GM12878 (cell line): Measurements from ENCODE around the gene CCDC3. TPM values are rescaled to one million over a fixed set of nuclear protein-coding genes. Genes with fewer than 3 reads are reported as not detected.

ENCODE experiments used
- ATAC-seq: fragments of 200-7000 bp; cut with Tn5 transposase; 3 replicates; pipeline ENCODE4 v1.9.1; 2020; ENCODE audit warnings: mild to moderate bottlenecking, moderate library complexity
- BruUV-seq: library from RNA; stranded (reverse); fragments of 400-500 nt; replicated peaks from 2 replicates; lab custom pipeline; 2021; lab: Mats Ljungman, UMichigan
- CTCF ChIA-PET: fragments of 300-600 bp; sonication (Branson Sonifier 250); formaldehyde crosslinking; extraction: SDS; loops from one replicate; lab custom pipeline; 2021; ENCODE audit warnings: inconsistent platforms; lab: Yijun Ruan, JAX
- POLR2A ChIA-PET: fragments of 350-600 bp; formaldehyde crosslinking; extraction: SDS; loops from one replicate; lab custom pipeline; 2021; ENCODE audit warnings: inconsistent platforms; lab: Charles Lee
- RAD21 ChIA-PET: fragments of 300-600 bp; sonication (Branson Sonifier 250); formaldehyde crosslinking; loops from one replicate; lab custom pipeline; 2023; ENCODE audit warnings: antibody characterized with exemption; ENCODE audit not compliant: unreplicated experiment; lab: Charles Lee
- SMC1A ChIA-PET: fragments of 300-600 bp; sonication (Branson Sonifier 250); formaldehyde crosslinking; loops from one replicate; lab custom pipeline; 2023; ENCODE audit not compliant: unreplicated experiment, uncharacterized antibody; lab: Charles Lee
- DNase-seq: peaks from one replicate; pipeline ENCODE4 v3.0.0-alpha.2; 2011; ENCODE audit warnings: low read depth, low spot score
- FAIRE-seq: peaks from 3 replicates; lab custom pipeline; 2011; peaks lifted over from hg19 to GRCh38; lab: Jason Lieb, UNC
- H2AFZ ChIP-seq: 2 replicates; pipeline ENCODE4 v1.6.0; 2011; ENCODE audit warnings: low read depth, low read length, control low read depth; ENCODE audit not compliant: control insufficient read depth
- H3K27ac ChIP-seq: 2 replicates; pipeline ENCODE4 v1.5.1; 2011; ENCODE audit warnings: control low read depth; ENCODE audit not compliant: control insufficient read depth, insufficient read depth
- H3K27me3 ChIP-seq, 2 experiments: replicated peaks in 1 of 2; 2 replicates each; pipeline versions ENCODE4 v1.6.0 to v1.6.1; 2011; ENCODE audit warnings: low read length in 1 of 2; ENCODE audit not compliant: control insufficient read depth in 2 of 2, insufficient read depth in 2 of 2
- H3K36me3 ChIP-seq, 2 experiments: 2 replicates each; pipeline ENCODE4 v1.5.1; 2011; ENCODE audit warnings: low read length in 1 of 2; ENCODE audit not compliant: control insufficient read depth in 2 of 2, insufficient read depth in 2 of 2
- H3K4me1 ChIP-seq: 2 replicates; pipeline ENCODE4 v1.6.1; 2011; ENCODE audit warnings: mild to moderate bottlenecking, low read length, moderate library complexity, mixed read lengths; ENCODE audit not compliant: control insufficient read depth, insufficient read depth
- H3K4me2 ChIP-seq: 2 replicates; pipeline ENCODE4 v1.6.0; 2011; ENCODE audit warnings: control low read depth; ENCODE audit not compliant: control insufficient read depth, insufficient read depth
- H3K4me3 ChIP-seq: fragments of 200-600 bp; sonication (generic); 2 replicates; pipeline ENCODE4 v1.5.1; 2016
- H3K79me2 ChIP-seq: 2 replicates; pipeline ENCODE4 v1.6.0; 2011; ENCODE audit warnings: low read length; ENCODE audit not compliant: control insufficient read depth, insufficient read depth
- H3K9ac ChIP-seq: 2 replicates; pipeline ENCODE4 v1.8.0; 2011; ENCODE audit warnings: low read length, control low read depth, mixed read lengths; ENCODE audit not compliant: control insufficient read depth, insufficient read depth
- H3K9me3 ChIP-seq: replicated peaks from 3 replicates; pipeline ENCODE4 v1.5.1; 2011; ENCODE audit warnings: mild to moderate bottlenecking, low read length; ENCODE audit not compliant: control insufficient read depth, insufficient read depth
- H4K20me1 ChIP-seq: 2 replicates; pipeline ENCODE4 v1.6.0; 2011; ENCODE audit not compliant: control insufficient read depth, insufficient read depth
- ATF7 ChIP-seq: fragments of 450-650 bp; IDR thresholded peaks from 2 replicates; pipeline ENCODE4 v1.6.1; 2016; ENCODE audit warnings: low read depth, mild to moderate bottlenecking
- BACH1 ChIP-seq: fragments of 450-650 bp; IDR thresholded peaks from 2 replicates; pipeline ENCODE4 v1.6.1; 2017; ENCODE audit warnings: mild to moderate bottlenecking, borderline replicate concordance
- EZH2 ChIP-seq: IDR thresholded peaks from 2 replicates; pipeline ENCODE4 v1.6.1; 2012; ENCODE audit warnings: low read depth, mild to moderate bottlenecking, control low read depth, inconsistent platforms, low read length, borderline replicate concordance; ENCODE audit not compliant: control insufficient read depth
- KLF5 ChIP-seq: fragments of 450-650 bp; IDR thresholded peaks from 2 replicates; pipeline ENCODE4 v1.6.1; 2014; ENCODE audit warnings: mild to moderate bottlenecking; ENCODE audit not compliant: partially characterized antibody
- MYB ChIP-seq: fragments of 150-350 bp; IDR thresholded peaks from 2 replicates; pipeline ENCODE4 v1.6.1; 2014; ENCODE audit warnings: mild to moderate bottlenecking, low read depth, low read length, borderline replicate concordance
- SMARCA5 ChIP-seq: fragments of 450-650 bp; IDR thresholded peaks from 2 replicates; pipeline ENCODE4 v1.6.1; 2017; ENCODE audit warnings: mild to moderate bottlenecking
- TAF1 ChIP-seq: IDR thresholded peaks from 2 replicates; pipeline ENCODE4 v1.6.1; 2011; ENCODE audit warnings: mild to moderate bottlenecking, low read depth, low read length, borderline replicate concordance
- WRNIP1 ChIP-seq: IDR thresholded peaks from 2 replicates; pipeline ENCODE4 v1.6.1; 2011; ENCODE audit warnings: low read depth, low read length, improper control_type of control experiment, borderline replicate concordance
- ZZZ3 ChIP-seq: IDR thresholded peaks from 2 replicates; pipeline ENCODE4 v1.6.1; 2011; ENCODE audit warnings: low read depth; ENCODE audit not compliant: control insufficient read depth, insufficient read length
- WGBS: methylation state at CpG from one replicate; pipeline ENCODE4 v1.1.6; 2016; ENCODE audit warnings: low lambda C conversion rate; ENCODE audit not compliant: insufficient replicate concordance, insufficient coverage; ENCODE audit errors: missing lambda C conversion rate; 5-methylcytosine and 5-hydroxymethylcytosine counted together
- in situ Hi-C: fragments of 300-500 bp; cut with MboI; formaldehyde crosslinking; loops from 9 replicates; pipeline ENCODE4 v1.14.3; 2018; ENCODE audit warnings: mixed read lengths
- intact Hi-C: fragments of 100-400 bp; cut with micrococcal nuclease; formaldehyde crosslinking; loops from one replicate; pipeline ENCODE4 v1.14.2; 2022; ENCODE audit not compliant: unreplicated experiment
- polyA plus RNA-seq, 11 experiments: library from polyadenylated mRNA; depleted of rRNA in 4 of 11; unstranded in 6 of 11; stranded (reverse) in 5 of 11; fragments of >200 nt; fragmentation: Nextera tagmentation in 4 of 11; fragmentation: Illumina TruSeq in 1 of 11; extraction: Ambion mirVana in 4 of 11; extraction: Trizol in 1 of 11; gene quantifications; 1 replicate in 1 of 11; 2 replicates in 10 of 11; pipeline versions ENCODE4 v1.2.1 to v1.2.3, GENCODE V29; 2011 to 2016; ENCODE audit warnings: inconsistent platforms in 2 of 11, missing spikeins in 2 of 11, low read depth in 1 of 11
- total RNA-seq, 4 experiments: library from RNA; depleted of rRNA in 3 of 4; stranded (reverse); fragments of >200 nt in 3 of 4; fragmentation: Illumina TruSeq in 1 of 4; extraction: Trizol in 1 of 4; gene quantifications; 2 replicates each; pipeline versions ENCODE4 v1.2.1 to v1.2.3, GENCODE V29; 2013 to 2021
- TF ChIP-seq, protein P1 (sequence below): fragments of 450-650 bp; IDR thresholded peaks from 2 replicates; pipeline ENCODE4 v1.6.1; 2018; ENCODE audit warnings: mild to moderate bottlenecking, low read depth, moderate library complexity; ENCODE audit not compliant: partially characterized antibody
- TF ChIP-seq, protein P2 (sequence below): fragments of 450-650 bp; IDR thresholded peaks from 2 replicates; pipeline ENCODE4 v1.6.1; 2016; ENCODE audit warnings: mild to moderate bottlenecking
- TF ChIP-seq, protein P3 (sequence below): IDR thresholded peaks from 2 replicates; pipeline ENCODE4 v1.6.1; 2011; ENCODE audit warnings: borderline replicate concordance, low read depth, mild to moderate bottlenecking, moderate library complexity, mixed read lengths, low read length; ENCODE audit not compliant: insufficient read depth; ENCODE audit errors: extremely low read length
- TF ChIP-seq, protein P4 (sequence below): fragments of 450-650 bp; formaldehyde crosslinking; IDR thresholded peaks from 2 replicates; pipeline ENCODE4 v1.4.0; 2020; ENCODE audit warnings: mild to moderate bottlenecking, moderate library complexity

Gene CCDC3
- total and polyA plus RNA-seq, 10 of the 15 experiments (the other 5 are each of a cell fraction or from before 2014, with no cell fraction given), result 0.08 TPM; not detected in 9

DNA sequence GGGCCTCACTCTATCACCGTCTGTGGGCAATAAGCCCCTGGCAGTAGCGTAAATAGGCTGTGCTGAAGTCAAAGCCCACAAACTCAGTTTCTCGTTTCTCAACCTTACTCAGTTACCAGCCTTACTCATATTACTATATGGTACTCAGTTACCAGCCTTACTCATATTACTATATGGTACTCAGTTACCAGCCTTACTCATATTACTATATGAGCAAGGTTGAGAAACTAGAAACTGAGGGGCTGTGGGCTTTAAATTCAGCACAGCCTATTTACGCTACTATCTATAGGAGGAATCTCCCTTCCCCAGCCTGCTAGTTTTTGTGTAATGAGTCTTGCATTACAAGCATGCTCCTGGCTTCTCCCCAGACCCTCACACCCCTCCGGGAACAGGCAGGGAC lies 35.4 kb downstream of the CCDC3 start (continued):
- TF ChIP-seq, protein P1, sequence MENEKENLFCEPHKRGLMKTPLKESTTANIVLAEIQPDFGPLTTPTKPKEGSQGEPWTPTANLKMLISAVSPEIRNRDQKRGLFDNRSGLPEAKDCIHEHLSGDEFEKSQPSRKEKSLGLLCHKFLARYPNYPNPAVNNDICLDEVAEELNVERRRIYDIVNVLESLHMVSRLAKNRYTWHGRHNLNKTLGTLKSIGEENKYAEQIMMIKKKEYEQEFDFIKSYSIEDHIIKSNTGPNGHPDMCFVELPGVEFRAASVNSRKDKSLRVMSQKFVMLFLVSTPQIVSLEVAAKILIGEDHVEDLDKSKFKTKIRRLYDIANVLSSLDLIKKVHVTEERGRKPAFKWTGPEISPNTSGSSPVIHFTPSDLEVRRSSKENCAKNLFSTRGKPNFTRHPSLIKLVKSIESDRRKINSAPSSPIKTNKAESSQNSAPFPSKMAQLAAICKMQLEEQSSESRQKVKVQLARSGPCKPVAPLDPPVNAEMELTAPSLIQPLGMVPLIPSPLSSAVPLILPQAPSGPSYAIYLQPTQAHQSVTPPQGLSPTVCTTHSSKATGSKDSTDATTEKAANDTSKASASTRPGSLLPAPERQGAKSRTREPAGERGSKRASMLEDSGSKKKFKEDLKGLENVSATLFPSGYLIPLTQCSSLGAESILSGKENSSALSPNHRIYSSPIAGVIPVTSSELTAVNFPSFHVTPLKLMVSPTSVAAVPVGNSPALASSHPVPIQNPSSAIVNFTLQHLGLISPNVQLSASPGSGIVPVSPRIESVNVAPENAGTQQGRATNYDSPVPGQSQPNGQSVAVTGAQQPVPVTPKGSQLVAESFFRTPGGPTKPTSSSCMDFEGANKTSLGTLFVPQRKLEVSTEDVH, result no peak

DNA sequence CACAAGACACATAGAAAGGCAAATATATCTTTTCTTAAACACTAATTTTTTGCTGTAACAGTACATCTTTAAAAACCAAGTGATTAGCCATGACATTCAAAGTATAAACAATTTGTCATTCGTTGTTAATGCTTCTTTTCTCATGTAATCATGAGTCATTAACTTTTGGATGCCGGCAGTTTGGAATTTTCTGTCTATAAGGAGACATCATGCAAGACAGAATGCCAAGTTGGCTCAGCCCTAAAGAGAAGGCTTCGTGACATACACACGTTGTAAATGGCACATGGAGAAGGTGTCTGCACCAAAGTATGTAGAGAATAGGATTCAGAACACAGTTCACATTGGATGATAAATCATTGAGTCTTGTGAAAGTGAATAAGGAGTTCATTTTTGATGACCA lies 35.9 kb downstream of the CCDC3 start:
- in situ Hi-C loops, result no loop called here
- intact Hi-C loops, result no loop called here
- no peak overlapping the region for H3K4me3 ChIP-seq
- ChIA-PET SMC1A (no interaction called here), POLR2A (no interaction called here), CTCF (interaction anchor here (1.3 kb wide), 1 partner anchor 85 kb away, joined by 3 read pairs; no protein-coding TSS in a partner anchor), RAD21 (no interaction called here)
- no peaks in the 10 kb centered on the region; the same call in 2 of the 3 replicates for H3K9me3 ChIP-seq
- no peak overlapping the region for H2AFZ ChIP-seq
- no peaks in the 10 kb centered on the region for H4K20me1 ChIP-seq
- FAIRE-seq (no peak), ATAC-seq (no peak), DNase-seq (no peak)
- H3K4me2 ChIP-seq, result no peak overlapping the region
- no peak overlapping the region for H3K27ac ChIP-seq
- H3K79me2 ChIP-seq, result no peaks in the 10 kb centered on the region
- H3K27me3 ChIP-seq, result no peaks in the 10 kb centered on the region; a peak in 2 of 4 replicates
- no TSS peak for BruUV-seq
- TF ChIP-seq EZH2, result no peak
- TF ChIP-seq, protein P2, sequence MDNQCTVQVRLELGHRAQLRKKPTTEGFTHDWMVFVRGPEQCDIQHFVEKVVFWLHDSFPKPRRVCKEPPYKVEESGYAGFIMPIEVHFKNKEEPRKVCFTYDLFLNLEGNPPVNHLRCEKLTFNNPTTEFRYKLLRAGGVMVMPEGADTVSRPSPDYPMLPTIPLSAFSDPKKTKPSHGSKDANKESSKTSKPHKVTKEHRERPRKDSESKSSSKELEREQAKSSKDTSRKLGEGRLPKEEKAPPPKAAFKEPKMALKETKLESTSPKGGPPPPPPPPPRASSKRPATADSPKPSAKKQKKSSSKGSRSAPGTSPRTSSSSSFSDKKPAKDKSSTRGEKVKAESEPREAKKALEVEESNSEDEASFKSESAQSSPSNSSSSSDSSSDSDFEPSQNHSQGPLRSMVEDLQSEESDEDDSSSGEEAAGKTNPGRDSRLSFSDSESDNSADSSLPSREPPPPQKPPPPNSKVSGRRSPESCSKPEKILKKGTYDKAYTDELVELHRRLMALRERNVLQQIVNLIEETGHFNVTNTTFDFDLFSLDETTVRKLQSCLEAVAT, result no peak
- no peak for TF ChIP-seq BACH1
- TF ChIP-seq TAF1, result no peak
- TF ChIP-seq ATF7, result no peak
- TF ChIP-seq ZZZ3, result no peak
- no peak for TF ChIP-seq KLF5
- TF ChIP-seq SMARCA5, result no peak
- TF ChIP-seq WRNIP1, result no peak
- no peak for TF ChIP-seq MYB
- TF ChIP-seq, protein P3, sequence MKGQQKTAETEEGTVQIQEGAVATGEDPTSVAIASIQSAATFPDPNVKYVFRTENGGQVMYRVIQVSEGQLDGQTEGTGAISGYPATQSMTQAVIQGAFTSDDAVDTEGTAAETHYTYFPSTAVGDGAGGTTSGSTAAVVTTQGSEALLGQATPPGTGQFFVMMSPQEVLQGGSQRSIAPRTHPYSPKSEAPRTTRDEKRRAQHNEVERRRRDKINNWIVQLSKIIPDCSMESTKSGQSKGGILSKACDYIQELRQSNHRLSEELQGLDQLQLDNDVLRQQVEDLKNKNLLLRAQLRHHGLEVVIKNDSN, result no peak
- TF ChIP-seq, protein P4, sequence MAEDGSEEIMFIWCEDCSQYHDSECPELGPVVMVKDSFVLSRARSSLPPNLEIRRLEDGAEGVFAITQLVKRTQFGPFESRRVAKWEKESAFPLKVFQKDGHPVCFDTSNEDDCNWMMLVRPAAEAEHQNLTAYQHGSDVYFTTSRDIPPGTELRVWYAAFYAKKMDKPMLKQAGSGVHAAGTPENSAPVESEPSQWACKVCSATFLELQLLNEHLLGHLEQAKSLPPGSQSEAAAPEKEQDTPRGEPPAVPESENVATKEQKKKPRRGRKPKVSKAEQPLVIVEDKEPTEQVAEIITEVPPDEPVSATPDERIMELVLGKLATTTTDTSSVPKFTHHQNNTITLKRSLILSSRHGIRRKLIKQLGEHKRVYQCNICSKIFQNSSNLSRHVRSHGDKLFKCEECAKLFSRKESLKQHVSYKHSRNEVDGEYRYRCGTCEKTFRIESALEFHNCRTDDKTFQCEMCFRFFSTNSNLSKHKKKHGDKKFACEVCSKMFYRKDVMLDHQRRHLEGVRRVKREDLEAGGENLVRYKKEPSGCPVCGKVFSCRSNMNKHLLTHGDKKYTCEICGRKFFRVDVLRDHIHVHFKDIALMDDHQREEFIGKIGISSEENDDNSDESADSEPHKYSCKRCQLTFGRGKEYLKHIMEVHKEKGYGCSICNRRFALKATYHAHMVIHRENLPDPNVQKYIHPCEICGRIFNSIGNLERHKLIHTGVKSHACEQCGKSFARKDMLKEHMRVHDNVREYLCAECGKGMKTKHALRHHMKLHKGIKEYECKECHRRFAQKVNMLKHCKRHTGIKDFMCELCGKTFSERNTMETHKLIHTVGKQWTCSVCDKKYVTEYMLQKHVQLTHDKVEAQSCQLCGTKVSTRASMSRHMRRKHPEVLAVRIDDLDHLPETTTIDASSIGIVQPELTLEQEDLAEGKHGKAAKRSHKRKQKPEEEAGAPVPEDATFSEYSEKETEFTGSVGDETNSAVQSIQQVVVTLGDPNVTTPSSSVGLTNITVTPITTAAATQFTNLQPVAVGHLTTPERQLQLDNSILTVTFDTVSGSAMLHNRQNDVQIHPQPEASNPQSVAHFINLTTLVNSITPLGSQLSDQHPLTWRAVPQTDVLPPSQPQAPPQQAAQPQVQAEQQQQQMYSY (CRISPR knock-in tag), result no peak
- H3K4me1 ChIP-seq, result no peaks in the 10 kb centered on the region
- H3K9ac ChIP-seq, result no peak overlapping the region
- no peaks in the 10 kb centered on the region for H3K36me3 ChIP-seq
- 0% methylated on average over 4 of the region's 4 CpGs for WGBS
